HG03060 (cell line): ENCODE data around the gene WFDC10B.
"Not testable (repeated sequence)": the region's sequence is repeated elsewhere in the genome, so short reads cannot be mapped to it uniquely, and the experiment has no call there.

Experiments
- ATAC-seq: cut with Tn5 transposase; IDR thresholded peaks from one replicate; pipeline ENCODE4 v1.9.1; 2021; ENCODE audit warnings: low read depth, moderate number of reproducible peaks; ENCODE audit not compliant: unreplicated experiment

WFDC10B gene

GRCh38 chr20:45649312-45649863 is 55.4 kb downstream of the WFDC10B start:
- ATAC-seq: no peak

DNA sequence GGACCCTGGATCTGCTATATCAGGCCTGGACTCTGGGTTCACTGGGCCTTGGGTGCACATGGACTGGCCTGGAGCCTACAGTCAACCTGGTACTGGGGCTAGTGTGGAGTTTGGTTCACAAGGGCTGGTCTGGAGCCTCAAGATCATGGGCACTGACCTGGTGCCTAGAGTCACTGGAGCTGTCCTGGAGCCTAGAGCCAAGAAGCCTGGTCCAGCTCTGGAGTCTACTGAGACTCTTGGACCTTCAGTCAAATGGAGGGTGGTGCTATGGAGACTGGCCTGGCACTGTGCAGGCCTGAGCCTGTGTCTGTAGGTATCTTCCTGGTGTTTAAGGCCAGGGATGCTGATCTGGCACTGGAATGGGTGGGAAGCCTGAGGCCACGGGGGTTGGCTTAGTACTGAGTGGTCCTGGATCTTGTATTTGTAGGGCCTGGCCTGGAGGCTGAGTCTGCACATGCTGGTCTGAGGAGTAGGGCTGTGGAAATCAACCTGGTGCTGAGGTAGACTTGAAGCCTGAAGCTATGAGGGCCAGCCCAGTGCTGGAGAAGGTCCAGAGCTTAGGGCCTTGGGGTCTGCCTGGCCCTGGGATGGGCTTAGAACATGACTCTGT is 57.3 kb downstream of the WFDC10B start:
- ATAC-seq: no peak

- ATAC-seq: no peak
Observed at GRCh38 chr20:45646875-45647274, 57.9 kb downstream of the WFDC10B start.

- not testable (repeated sequence) for ATAC-seq
Observed at GRCh38 chr20:45645869-45646268, 59.0 kb downstream of the WFDC10B start.

DNA sequence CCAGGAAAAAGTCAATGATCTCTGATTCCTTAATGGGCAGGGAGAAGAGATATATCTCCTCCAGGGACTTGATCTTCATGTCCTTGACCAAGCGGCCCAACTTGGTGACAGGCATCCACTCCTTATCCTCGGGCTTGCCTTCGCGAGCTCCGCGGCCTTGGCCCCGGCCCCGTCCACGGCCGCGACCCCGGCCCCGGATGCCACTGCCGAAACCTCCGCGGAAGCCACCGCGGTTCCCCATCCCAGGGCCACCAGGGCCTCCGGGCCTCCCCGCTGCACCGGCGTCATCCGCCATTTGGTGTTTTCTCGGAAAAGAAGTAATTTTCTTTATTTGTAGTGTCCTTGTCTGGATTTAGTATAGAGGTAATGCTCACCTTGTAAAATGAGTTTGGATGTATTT is 63.7 kb downstream of the WFDC10B start:
- not testable (repeated sequence) for ATAC-seq

- no peak for ATAC-seq
Observed at GRCh38 chr20:45639687-45640086, 65.1 kb downstream of the WFDC10B start.

DNA sequence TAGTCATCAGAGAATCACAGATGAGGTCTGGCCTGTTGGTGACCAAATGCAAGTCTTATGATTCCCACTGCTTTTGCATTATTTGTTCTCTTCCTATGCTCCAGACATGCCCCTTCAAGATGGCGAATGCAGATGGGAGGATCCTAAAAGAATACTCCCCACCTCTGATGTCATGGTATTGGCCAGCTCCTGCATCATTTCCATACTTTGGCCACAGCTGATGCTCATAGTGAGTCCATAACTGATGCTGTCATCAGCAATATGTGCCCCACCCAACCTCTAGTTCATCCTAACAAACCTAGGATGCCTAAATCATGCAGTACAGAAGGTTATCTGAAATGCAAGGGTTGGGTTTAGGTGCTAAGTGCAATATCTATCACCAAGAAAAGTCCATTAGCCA is 68.3 kb downstream of the WFDC10B start:
- ATAC-seq: no peak
